Right lobe of liver (tissue), 6 donors: Measurements from ENCODE around the gene HHAT. TPM values are rescaled to one million over a fixed set of nuclear protein-coding genes. Genes with fewer than 3 reads are reported as not detected.
A peak's percentile ranks its signal among the peaks of the same experiment; 100 is the strongest.
"Not testable (repeated sequence)": the region's sequence is repeated elsewhere in the genome, so short reads cannot be mapped to it uniquely, and the experiment has no call there.

ENCODE experiments used
- ATAC-seq, 4 donors: fragments of 200-7000 bp; cut with Tn5 transposase; one replicate each; pipeline ENCODE4 v1.9.1; 2020; ENCODE audit warnings: mild to moderate bottlenecking in 4 of 4, moderate library complexity in 4 of 4
- DNase-seq, 3 donors: peaks; one replicate each; pipeline ENCODE4 v3.0.0-alpha.2; 2020
- H3K27ac ChIP-seq, 3 donors: fragments of 200-600 bp; one replicate each; pipeline ENCODE4 v1.8.0; 2022
- H3K27me3 ChIP-seq, 2 donors: fragments of 200-600 bp; one replicate each; pipeline ENCODE4 v1.8.0; 2022
- H3K36me3 ChIP-seq, 4 donors: fragments of 200-600 bp; sonication (generic) in 1 of 4; one replicate each; pipeline versions ENCODE4 v1.5.1 to v1.8.0; 2017 to 2022; ENCODE audit warnings: control low read depth in 1 of 4
- H3K4me1 ChIP-seq, 4 donors: fragments of 200-600 bp; sonication (generic) in 1 of 4; one replicate each; pipeline versions ENCODE4 v1.5.1 to v1.8.0; 2017 to 2022; ENCODE audit warnings: control low read depth in 1 of 4
- H3K4me3 ChIP-seq, 3 donors: fragments of 200-600 bp; one replicate each; pipeline ENCODE4 v1.8.0; 2022
- H3K9me3 ChIP-seq, 4 donors: fragments of 200-600 bp; sonication (generic) in 1 of 4; one replicate each; pipeline versions ENCODE4 v1.5.1 to v1.8.0; 2017 to 2022; ENCODE audit warnings: control low read depth in 1 of 4
- POLR2A ChIP-seq: fragments of 450-650 bp; IDR thresholded peaks from one replicate; pipeline ENCODE4 v1.6.1; 2017; ENCODE audit warnings: antibody characterized with exemption, mild to moderate bottlenecking
- WGBS: methylation state at CpG from one replicate; pipeline ENCODE4 v1.1.6; 2018; ENCODE audit warnings: low coverage, low lambda C conversion rate; ENCODE audit not compliant: insufficient coverage; ENCODE audit errors: missing lambda C conversion rate; 5-methylcytosine and 5-hydroxymethylcytosine counted together
- intact Hi-C, 2 donors: fragments of 100-400 bp; cut with DNase I; formaldehyde crosslinking; loops; one replicate each; pipeline versions ENCODE4 v1.11.2 to v1.14.1; 2022
- total RNA-seq, 6 experiments: library from RNA; depleted of rRNA in 2 of 6; stranded (reverse); fragments of >200 nt in 2 of 6; fragmentation: NEBNext Ultra II Directional in 3 of 6; extraction: Animal tissue kit (Norgen Biotek cat#: 25700) in 3 of 6; gene quantifications; one replicate each; pipeline versions ENCODE4 v1.1.0 to v1.2.4, GENCODE V29; 2016 to 2023
- TF ChIP-seq, protein P1 (sequence below), 4 donors: fragments of 200-600 bp in 3 of 4; fragments of 450-650 bp in 1 of 4; IDR thresholded peaks; one replicate each; pipeline versions ENCODE4 v1.5.1 to v1.8.0; 2016 to 2022; ENCODE audit warnings: antibody characterized with exemption in 4 of 4, mild to moderate bottlenecking in 2 of 4
- donor health status: DM: no; HTN: yes; CAD: no.
- donor health status: DM: no; HTN: no; CAD: no.
- donor health status: DM: no; HTN: no; CAD: no.
- donor health status: DM: no; HTN: yes; CAD: no.
- donor health status: DM: no; HTN: yes; CAD: no.

Gene HHAT
- total RNA-seq, 6 experiments from 2014 or later = 2.2 to 4.1 (median 2.7) TPM

DNA sequence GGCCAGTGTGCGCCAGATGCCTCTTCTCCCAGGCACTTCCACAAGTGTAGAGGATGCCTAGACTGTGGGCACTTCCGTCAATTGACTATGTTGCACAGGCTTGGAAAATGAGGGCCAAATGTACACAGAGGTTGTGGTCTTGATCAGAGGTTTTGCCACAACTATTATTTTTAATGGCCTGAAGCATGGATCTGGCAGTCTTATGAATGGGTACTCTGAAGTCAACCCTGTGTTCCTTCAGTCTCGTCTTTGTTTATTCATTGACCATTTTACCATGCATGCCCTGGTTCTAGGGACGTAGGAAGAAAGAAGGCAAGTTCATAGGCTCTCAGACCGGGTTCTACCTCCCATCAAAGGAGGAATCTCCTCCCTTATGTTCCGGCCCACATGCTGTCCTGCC lies 329.1 kb downstream of the HHAT start:
- H3K4me1 ChIP-seq = no peaks in the 10 kb centered on the region
- no peaks in the 10 kb centered on the region for H3K27me3 ChIP-seq
- no peak for DNase-seq
- TF ChIP-seq POLR2A = no peak
- TF ChIP-seq, protein P1, sequence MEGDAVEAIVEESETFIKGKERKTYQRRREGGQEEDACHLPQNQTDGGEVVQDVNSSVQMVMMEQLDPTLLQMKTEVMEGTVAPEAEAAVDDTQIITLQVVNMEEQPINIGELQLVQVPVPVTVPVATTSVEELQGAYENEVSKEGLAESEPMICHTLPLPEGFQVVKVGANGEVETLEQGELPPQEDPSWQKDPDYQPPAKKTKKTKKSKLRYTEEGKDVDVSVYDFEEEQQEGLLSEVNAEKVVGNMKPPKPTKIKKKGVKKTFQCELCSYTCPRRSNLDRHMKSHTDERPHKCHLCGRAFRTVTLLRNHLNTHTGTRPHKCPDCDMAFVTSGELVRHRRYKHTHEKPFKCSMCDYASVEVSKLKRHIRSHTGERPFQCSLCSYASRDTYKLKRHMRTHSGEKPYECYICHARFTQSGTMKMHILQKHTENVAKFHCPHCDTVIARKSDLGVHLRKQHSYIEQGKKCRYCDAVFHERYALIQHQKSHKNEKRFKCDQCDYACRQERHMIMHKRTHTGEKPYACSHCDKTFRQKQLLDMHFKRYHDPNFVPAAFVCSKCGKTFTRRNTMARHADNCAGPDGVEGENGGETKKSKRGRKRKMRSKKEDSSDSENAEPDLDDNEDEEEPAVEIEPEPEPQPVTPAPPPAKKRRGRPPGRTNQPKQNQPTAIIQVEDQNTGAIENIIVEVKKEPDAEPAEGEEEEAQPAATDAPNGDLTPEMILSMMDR (IDR thresholded peaks at IDR 0.05) = no peak
- WGBS = 97% methylated on average over 5 of the region's 6 CpGs
- H3K36me3 ChIP-seq = no peaks in the 10 kb centered on the region
- ATAC-seq = no peak
- intact Hi-C loops = no loop called here
- no peak overlapping the region for H3K4me3 ChIP-seq
- no peak overlapping the region for H3K27ac ChIP-seq
- no peaks in the 10 kb centered on the region for H3K9me3 ChIP-seq

DNA sequence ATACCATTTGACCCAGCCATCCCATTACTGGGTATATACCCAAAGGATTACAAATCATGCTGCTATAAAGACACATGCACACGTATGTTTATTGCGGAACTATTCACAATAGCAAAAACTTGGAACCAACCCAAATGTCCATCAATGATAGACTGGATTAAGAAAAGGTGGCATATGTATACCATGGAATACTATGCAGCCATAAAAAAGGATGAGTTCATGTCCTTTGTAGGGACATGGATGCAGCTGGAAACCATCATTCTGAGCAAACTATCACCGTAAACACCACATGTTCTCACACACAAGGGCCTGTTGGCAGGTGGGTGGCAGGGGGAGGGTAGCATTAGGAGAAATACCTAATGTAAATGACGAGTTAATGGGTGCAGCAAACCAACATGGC lies 332.8 kb downstream of the HHAT start:
- intact Hi-C loops, ATAC-seq, H3K36me3 ChIP-seq, H3K9me3 ChIP-seq, H3K27ac ChIP-seq, H3K27me3 ChIP-seq, H3K4me3 ChIP-seq, DNase-seq, H3K4me1 ChIP-seq: not testable (repeated sequence)
- 93% methylated on average over 3 of the region's 4 CpGs for WGBS

DNA sequence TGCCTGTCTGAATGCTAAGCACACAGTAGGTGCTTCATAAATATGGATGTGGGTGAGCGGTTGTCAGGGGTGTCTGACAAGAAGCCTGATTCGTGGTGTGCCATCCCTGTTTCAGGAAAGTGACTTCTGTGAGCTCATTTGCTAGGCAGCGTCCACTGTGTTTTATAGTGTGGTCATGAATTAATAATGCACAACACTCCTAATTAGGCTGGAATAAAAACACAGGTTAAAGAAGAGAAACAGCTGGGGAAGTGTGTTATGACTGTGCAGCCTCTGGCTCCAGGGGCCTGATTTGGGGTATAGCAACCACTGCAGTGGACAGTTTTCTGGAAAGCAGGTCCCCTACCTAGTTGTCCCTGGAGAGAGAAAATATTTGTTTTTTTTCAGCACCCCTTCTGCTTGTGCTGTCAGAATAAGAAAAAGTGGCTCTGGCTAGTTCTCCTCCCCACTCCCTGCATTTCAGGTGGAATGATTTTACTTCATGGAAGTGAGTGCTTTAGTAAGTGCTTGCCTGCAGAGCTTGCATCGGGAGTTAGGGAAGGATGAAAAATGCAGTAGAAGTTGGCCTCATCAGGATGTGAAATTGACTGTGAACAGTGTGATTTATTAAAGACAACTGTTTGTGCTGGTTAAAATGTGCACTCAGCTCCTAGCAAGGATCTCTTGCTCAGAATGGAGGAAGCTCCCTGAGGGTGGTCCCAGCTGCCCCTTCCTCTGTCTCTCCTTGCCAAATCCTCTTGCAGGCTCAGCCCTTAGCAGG lies 333.8 kb downstream of the HHAT start:
- DNase-seq (no peak), ATAC-seq (no peak)
- H3K4me1 ChIP-seq = no peaks in the 10 kb centered on the region
- TF ChIP-seq POLR2A = no peak
- TF ChIP-seq, protein P1 (IDR thresholded peaks at IDR 0.05) = no peak
- H3K4me3 ChIP-seq = no peak overlapping the region
- WGBS = 79% methylated on average over 4 of the region's 4 CpGs
- intact Hi-C loops = no loop called here
- H3K9me3 ChIP-seq = no peaks in the 10 kb centered on the region
- H3K36me3 ChIP-seq = no peaks in the 10 kb centered on the region
- no peaks in the 10 kb centered on the region for H3K27me3 ChIP-seq
- no peak overlapping the region for H3K27ac ChIP-seq

DNA sequence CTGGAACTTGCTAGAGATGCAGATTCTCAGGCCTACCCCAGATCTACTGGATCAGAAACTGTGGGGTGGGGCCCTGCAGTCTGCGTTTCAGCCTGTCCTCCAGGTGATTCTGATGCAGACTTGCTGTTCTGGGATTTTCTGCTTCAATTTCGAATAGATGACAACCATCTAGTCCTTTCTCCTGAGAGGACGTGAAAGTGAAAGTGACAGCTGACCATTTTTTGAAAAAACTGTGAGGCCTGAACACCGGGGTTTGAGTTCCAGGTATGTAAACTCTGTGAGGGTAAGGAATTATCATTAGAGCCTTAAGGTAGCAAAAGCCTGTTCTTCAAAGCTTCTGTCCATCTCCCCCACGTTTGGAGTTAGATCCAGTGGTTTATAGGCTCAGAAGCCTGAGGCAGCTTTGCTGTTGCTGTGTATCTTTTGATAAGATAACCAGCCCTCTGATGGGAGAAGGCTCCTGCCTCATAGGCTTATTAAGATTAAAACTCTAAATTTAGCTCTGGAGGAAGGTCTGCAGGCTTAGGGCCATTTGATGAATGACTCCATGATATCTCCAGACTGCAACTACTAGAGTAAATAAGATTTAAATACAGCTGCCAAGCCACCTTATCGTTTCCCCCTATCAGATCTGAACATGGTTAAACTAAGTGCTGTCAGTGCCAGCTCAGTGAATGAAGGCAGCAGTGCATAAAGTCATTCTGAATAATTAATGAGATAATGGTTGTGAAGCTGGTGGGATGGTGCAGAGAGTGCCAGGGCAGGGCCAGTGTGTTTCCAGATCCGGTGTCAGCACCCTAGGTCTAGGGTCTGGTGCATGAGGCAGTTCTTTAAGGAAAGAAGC lies 335.2 kb downstream of the HHAT start:
- ATAC-seq = peak in 1 of 4 donors; percentile 18
- H3K27ac ChIP-seq = no peak overlapping the region
- no peaks in the 10 kb centered on the region for H3K27me3 ChIP-seq
- intact Hi-C loops = no loop called here
- H3K9me3 ChIP-seq = no peaks in the 10 kb centered on the region
- no peak overlapping the region for H3K4me3 ChIP-seq
- no peaks in the 10 kb centered on the region for H3K4me1 ChIP-seq
- no peak for DNase-seq
- H3K36me3 ChIP-seq = no peaks in the 10 kb centered on the region
- 40% methylated on average over 6 of the region's 7 CpGs for whole genome bisulfite sequencing
- TF ChIP-seq, protein P1 (IDR thresholded peaks at IDR 0.05) = no peak
- no peak for TF ChIP-seq POLR2A

DNA sequence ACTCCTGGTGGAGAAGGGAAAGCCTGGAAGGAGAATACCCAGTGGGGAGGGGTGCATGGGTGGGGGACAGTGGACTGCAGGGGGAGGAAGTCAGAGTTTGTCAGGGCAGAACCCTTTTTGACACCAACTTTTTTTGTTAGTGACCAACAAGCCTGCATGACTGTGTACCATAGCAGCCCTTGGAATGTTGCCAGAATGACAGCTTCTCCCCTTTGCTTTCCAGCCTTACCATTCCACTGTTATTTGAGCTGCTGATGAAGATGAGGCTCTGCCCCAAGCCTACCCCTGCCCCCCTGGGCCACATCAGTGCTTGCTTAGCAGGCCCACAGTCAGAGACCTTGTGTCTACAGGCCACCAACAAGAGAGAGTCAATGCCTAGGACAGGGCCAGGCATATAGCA lies 341.2 kb downstream of the HHAT start:
- TF ChIP-seq POLR2A = no peak
- TF ChIP-seq, protein P1 (IDR thresholded peaks at IDR 0.05) = no peak
- intact Hi-C loops = no loop called here

More for the DNA sequence above, 341.2 kb downstream of the HHAT start:
- no peak overlapping the region for H3K4me3 ChIP-seq
- no peak for DNase-seq
- no peak for ATAC-seq
- H3K9me3 ChIP-seq = no peaks in the 10 kb centered on the region
- no peaks in the 10 kb centered on the region for H3K27me3 ChIP-seq
- no peak overlapping the region for H3K27ac ChIP-seq
- no peaks in the 10 kb centered on the region for H3K36me3 ChIP-seq
- H3K4me1 ChIP-seq = no peaks in the 10 kb centered on the region
